Endometrial microvascular endothelial cells (primary cell): ENCODE data around the gene HOXD4. TPM values are rescaled to one million over a fixed set of nuclear protein-coding genes. Genes with fewer than 3 reads are reported as not detected.

Experiments
- in situ Hi-C: cut with HindIII; loops from 2 replicates; pipeline ENCODE4 v1.10.0; 2017; ENCODE audit warnings: low sequenced_read_pairs, low pct_unique_long_range_greater_than_20kb; ENCODE audit errors: inconsistent ontology term
- total RNA-seq: library from RNA; depleted of rRNA; stranded (reverse); fragments of >200 nt; gene quantifications from one replicate; pipeline ENCODE4 v1.2.3, GENCODE V29; 2015; ENCODE audit errors: inconsistent ontology term

HOXD4 gene
- total RNA-seq, 1 donor from 2014 or later: 18.7 TPM

DNA sequence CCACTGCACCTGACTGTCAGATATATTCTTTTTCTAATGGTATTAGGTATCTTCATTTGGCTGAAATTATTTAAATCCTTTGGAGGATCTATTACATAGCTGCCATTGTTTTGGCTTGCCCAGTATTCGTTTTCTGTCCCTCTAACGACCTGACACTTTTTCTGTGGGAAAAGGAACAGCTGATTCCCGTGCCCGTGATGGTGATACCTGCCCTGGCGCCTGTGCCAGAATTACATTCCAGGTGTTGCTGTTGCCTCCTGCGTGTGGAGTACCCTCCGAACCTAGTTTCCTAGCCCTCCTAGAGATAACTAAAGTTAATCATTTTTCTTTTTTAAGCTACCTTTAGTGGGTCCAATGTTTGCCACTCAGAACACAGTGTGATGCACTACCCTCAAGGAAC is 51.1 kb downstream of the HOXD4 start:
- in situ Hi-C loops: no loop called here

Other genes with a start within 250 kb of the HOXD4 start
- gene LNPK, start 149.3 kb upstream of the HOXD4 start, total RNA-seq: 6.1 TPM
- gene EVX2, start 67.6 kb upstream of the HOXD4 start, total RNA-seq: not detected
- not detected for gene HOXD13, start 58.8 kb upstream of the HOXD4 start, total RNA-seq
- gene HOXD12, start 51.8 kb upstream of the HOXD4 start, total RNA-seq: not detected
- gene HOXD11, start 44.3 kb upstream of the HOXD4 start, total RNA-seq: 2.0 TPM
- gene HOXD10, start 34.8 kb upstream of the HOXD4 start, total RNA-seq: 36.0 TPM
- gene HOXD9, start 28.8 kb upstream of the HOXD4 start, total RNA-seq: 63.6 TPM
- 41.0 TPM for gene HOXD8, start 21.8 kb upstream of the HOXD4 start, total RNA-seq
- 21.4 TPM for gene HOXD3, start 5.8 kb downstream of the HOXD4 start, total RNA-seq
- gene HOXD1, start 37.1 kb downstream of the HOXD4 start, total RNA-seq: 4.8 TPM
- gene MTX2, start 117.9 kb downstream of the HOXD4 start, total RNA-seq: 47.8 TPM